Activated naive CD8-positive, alpha-beta T cell treated with anti-CD3 and anti-CD28 coated beads, Interleukin-2, amount 50 U/mL, for 24 hours (primary cell): ENCODE measurements around the gene RAB35.

Experiments
- ATAC-seq: fragments of 150-1000 bp; cut with Tn5 transposase; one replicate; pipeline ENCODE4 v1.10.0; 2021
- DNase-seq: peaks from one replicate; pipeline ENCODE4 v3.0.0; 2021
- H3K27ac Mint-ChIP-seq: one replicate; pipeline ENCODE4 v1.8.0; 2021; ENCODE audit warnings: mild to moderate bottlenecking, mixed read lengths
- H3K27me3 Mint-ChIP-seq: one replicate; pipeline ENCODE4 v1.8.0; 2021; ENCODE audit warnings: mixed read lengths
- H3K36me3 Mint-ChIP-seq: one replicate; pipeline ENCODE4 v1.8.0; 2021; ENCODE audit warnings: low read depth, mixed read lengths
- H3K4me1 Mint-ChIP-seq: one replicate; pipeline ENCODE4 v1.8.0; 2021; ENCODE audit warnings: mixed read lengths
- H3K4me3 Mint-ChIP-seq: one replicate; pipeline ENCODE4 v1.8.0; 2021; ENCODE audit warnings: mild to moderate bottlenecking, moderate library complexity, mixed read lengths
- H3K9me3 Mint-ChIP-seq: one replicate; pipeline ENCODE4 v1.8.0; 2021; ENCODE audit warnings: mixed read lengths

RAB35 gene

GRCh38 chr12:120116441-120116791 is at the start of gene RAB35:
TSS of gene RAB35 (minus strand) at chr12:120116753. CDS start at chr12:120116650, 103 bp downstream.
- peak within 1 kb of the TSS; percentile 96 for H3K27ac Mint-ChIP-seq
- peaks cover 25% of the 10 kb centered on the region for H3K36me3 Mint-ChIP-seq
- H3K27me3 Mint-ChIP-seq = no peaks in the 10 kb centered on the region
- no peaks in the 10 kb centered on the region for H3K9me3 Mint-ChIP-seq
- H3K4me1 Mint-ChIP-seq = peaks cover 79% of the 10 kb centered on the region
- ATAC-seq (no peak), DNase-seq (no peak)
- peak within 1 kb of the TSS; percentile 99 for H3K4me3 Mint-ChIP-seq

- no peak overlapping the region for H3K4me3 Mint-ChIP-seq
- no peak for DNase-seq
- no peak for ATAC-seq
- no peaks in the 10 kb centered on the region for H3K27me3 Mint-ChIP-seq
- H3K9me3 Mint-ChIP-seq = no peaks in the 10 kb centered on the region
- H3K27ac Mint-ChIP-seq = no peak overlapping the region
- peaks cover 46% of the 10 kb centered on the region for H3K36me3 Mint-ChIP-seq
- no peaks in the 10 kb centered on the region for H3K4me1 Mint-ChIP-seq
Measured at GRCh38 chr12:120164293-120164692, 47.7 kb upstream of the RAB35 start.

DNA sequence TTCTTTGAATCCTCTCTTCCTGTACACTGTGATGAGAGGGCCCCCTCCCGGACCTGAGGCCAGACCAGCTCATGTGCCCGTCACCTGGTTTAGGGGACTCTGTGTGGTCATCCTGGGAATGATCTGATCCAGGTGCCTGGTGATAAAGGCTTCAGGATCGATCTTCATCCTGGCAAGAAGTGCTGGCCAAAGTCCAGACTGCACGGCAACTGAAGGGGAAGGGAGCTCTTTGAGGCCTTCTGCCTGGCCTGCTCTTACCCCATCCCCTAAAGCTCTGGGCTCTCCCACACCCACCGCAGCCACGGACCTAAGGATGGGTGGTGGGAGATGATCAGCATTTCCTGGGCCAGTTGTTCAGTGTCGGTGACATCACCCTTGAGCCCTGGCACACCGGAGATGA is 46.2 kb upstream of the RAB35 start:
- H3K4me3 Mint-ChIP-seq = no peak overlapping the region
- no peak for DNase-seq
- no peaks in the 10 kb centered on the region for H3K9me3 Mint-ChIP-seq
- no peak for ATAC-seq
- no peaks in the 10 kb centered on the region for H3K4me1 Mint-ChIP-seq
- H3K36me3 Mint-ChIP-seq = peaks cover 44% of the 10 kb centered on the region
- no peak overlapping the region for H3K27ac Mint-ChIP-seq
- H3K27me3 Mint-ChIP-seq = no peaks in the 10 kb centered on the region

DNA sequence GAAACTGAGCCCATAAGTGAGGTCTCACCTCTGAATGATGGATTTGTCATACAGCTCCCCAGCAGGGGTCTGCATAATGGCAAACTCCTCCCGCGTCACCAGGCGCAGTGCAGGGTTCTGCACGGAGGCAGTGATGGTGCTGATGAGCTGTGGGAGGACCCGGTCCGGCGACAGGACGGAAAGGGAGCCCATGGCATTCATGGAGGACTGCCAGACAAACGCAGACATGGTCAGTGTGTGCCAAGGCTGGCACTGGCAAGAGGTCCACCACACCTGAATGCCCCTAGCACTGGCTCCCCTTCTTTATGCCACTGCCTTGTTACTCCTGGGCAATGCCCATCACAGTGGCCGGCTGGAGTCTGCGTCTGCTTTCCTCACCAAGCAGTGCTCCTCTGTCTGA is 45.3 kb upstream of the RAB35 start:
- no peak for DNase-seq
- H3K4me1 Mint-ChIP-seq = no peaks in the 10 kb centered on the region
- H3K27me3 Mint-ChIP-seq = no peaks in the 10 kb centered on the region
- H3K9me3 Mint-ChIP-seq = no peaks in the 10 kb centered on the region
- ATAC-seq = no peak
- no peak overlapping the region for H3K27ac Mint-ChIP-seq
- H3K4me3 Mint-ChIP-seq = no peak overlapping the region
- peaks cover 51% of the 10 kb centered on the region for H3K36me3 Mint-ChIP-seq

GRCh38 chr12:120159509-120160237 is 43.1 kb upstream of the RAB35 start:
- no peak overlapping the region for H3K4me3 Mint-ChIP-seq
- no peak for DNase-seq
- no peaks in the 10 kb centered on the region for H3K4me1 Mint-ChIP-seq
- ATAC-seq = no peak
- no peaks in the 10 kb centered on the region for H3K27me3 Mint-ChIP-seq
- H3K9me3 Mint-ChIP-seq = no peaks in the 10 kb centered on the region
- peaks cover 62% of the 10 kb centered on the region for H3K36me3 Mint-ChIP-seq
- no peak overlapping the region for H3K27ac Mint-ChIP-seq

- H3K4me3 Mint-ChIP-seq = no peak overlapping the region
- DNase-seq (no peak), ATAC-seq (no peak)
- H3K36me3 Mint-ChIP-seq = peaks cover 70% of the 10 kb centered on the region
- no peak overlapping the region for H3K27ac Mint-ChIP-seq
- no peaks in the 10 kb centered on the region for H3K27me3 Mint-ChIP-seq
- no peaks in the 10 kb centered on the region for H3K9me3 Mint-ChIP-seq
- H3K4me1 Mint-ChIP-seq = no peaks in the 10 kb centered on the region
Measured at GRCh38 chr12:120158351-120158750, 41.8 kb upstream of the RAB35 start.

- Mint-ChIP-seq H3K36me3 (peaks cover 71% of the 10 kb centered on the region), H3K27me3 (no peaks in the 10 kb centered on the region), H3K27ac (no peak overlapping the region), H3K4me1 (no peaks in the 10 kb centered on the region), H3K9me3 (no peaks in the 10 kb centered on the region), H3K4me3 (no peak overlapping the region)
- ATAC-seq (no peak), DNase-seq (no peak)
Measured at GRCh38 chr12:120157678-120158077, 41.1 kb upstream of the RAB35 start.

DNA sequence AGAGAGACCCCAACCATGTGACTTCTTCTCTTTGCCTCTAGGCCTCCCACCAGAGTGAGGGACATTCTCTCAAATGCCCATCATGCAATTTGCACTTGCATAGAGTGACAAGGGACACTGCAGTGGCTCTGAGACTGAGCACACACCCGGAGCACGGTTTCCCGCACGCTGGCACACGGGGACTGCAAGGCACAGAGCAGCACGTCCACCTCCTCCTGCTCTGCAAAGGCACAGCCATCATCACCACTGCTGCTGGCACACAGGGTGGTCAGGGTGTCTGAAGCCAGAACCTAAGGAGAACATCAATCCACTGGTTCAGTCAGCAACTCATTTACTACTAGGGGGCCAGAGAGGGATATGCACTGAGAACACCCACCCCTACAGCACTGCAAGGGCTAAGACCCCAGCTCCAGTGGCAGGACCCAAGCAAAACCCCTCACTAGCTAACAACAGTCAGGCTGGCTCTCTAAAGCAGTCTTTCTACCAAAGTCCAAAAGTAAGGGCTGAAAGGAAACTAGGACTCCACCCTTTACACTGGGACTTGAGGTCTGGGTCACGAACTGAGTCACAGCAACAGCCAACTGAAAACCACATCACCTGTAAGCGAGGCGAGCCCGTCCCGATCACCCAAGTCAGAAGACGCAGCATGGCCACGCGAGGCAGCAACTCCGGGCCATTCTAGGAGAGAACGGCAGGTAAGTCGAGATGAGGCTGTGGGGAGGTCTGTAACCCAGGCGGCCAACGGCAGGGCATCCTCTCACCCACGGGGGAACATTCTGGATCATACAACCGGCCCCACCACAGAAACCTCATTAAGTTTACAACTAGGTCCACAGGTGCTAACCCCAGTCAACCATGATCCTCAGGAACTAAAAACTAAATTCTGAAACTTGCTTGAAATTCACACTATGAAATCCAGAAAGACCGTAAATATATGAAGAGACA is 40.0 kb upstream of the RAB35 start:
- no peaks in the 10 kb centered on the region for H3K9me3 Mint-ChIP-seq
- DNase-seq (no peak), ATAC-seq (no peak)
- peaks cover 62% of the 10 kb centered on the region for H3K36me3 Mint-ChIP-seq
- H3K4me3 Mint-ChIP-seq = no peak overlapping the region
- no peaks in the 10 kb centered on the region for H3K27me3 Mint-ChIP-seq
- no peak overlapping the region for H3K27ac Mint-ChIP-seq
- no peaks in the 10 kb centered on the region for H3K4me1 Mint-ChIP-seq

DNA sequence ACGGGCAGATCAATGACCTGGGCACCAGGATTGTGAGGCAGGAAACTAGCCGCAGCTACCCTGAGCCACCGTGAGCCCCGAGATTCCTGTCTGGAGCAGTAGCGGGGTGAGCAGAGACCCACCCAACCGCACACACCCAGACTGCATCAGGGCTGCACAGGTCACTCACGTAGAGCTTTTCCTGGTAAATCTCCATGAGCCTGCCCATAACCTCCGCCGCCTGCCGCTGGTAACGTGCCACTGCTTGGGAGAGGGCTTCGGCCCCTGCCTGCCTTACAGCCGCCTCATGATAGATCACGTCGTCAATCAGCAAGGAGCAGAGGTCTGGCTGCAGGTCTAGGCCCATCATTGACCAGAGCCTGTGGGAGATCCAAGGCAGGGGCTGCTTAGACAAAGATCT is 38.5 kb upstream of the RAB35 start:
- H3K36me3 Mint-ChIP-seq = peaks cover 51% of the 10 kb centered on the region

GRCh38 chr12:120150919-120151525 is 34.5 kb upstream of the RAB35 start:
- H3K36me3 Mint-ChIP-seq = peaks cover 49% of the 10 kb centered on the region

More for the DNA sequence above, 38.5 kb upstream of the RAB35 start:
- ATAC-seq = no peak
- Mint-ChIP-seq H3K27me3 (no peaks in the 10 kb centered on the region), H3K27ac (no peak overlapping the region), H3K9me3 (no peaks in the 10 kb centered on the region), H3K4me1 (no peaks in the 10 kb centered on the region), H3K4me3 (no peak overlapping the region)
- DNase-seq = no peak

DNA sequence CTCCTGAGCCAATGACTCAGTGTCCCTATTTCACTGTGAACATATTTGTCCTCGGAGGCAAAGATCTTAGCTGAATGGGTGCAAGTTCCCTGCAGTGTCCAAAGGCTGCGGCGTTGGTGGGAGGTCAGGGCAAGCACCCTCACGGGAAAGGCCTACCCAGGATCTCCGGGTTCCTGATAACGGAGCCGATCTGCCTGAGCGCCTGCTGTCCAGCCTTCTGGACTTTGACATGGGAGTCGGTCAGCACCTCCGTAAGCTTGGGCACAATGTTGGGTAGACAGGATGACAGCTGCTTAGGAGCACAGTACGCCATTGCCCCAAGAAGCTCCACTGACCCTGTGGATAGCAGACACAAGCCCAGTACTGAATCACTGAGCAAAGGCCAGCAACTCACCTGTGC is 31.5 kb upstream of the RAB35 start:
- no peak overlapping the region for H3K27ac Mint-ChIP-seq
- ATAC-seq (no peak), DNase-seq (no peak)
- peaks cover 38% of the 10 kb centered on the region for H3K36me3 Mint-ChIP-seq
- H3K27me3 Mint-ChIP-seq = no peaks in the 10 kb centered on the region
- H3K9me3 Mint-ChIP-seq = no peaks in the 10 kb centered on the region
- no peak overlapping the region for H3K4me3 Mint-ChIP-seq
- H3K4me1 Mint-ChIP-seq = no peaks in the 10 kb centered on the region

More at GRCh38 chr12:120150919-120151525, 34.5 kb upstream of the RAB35 start:
- Mint-ChIP-seq H3K27me3 (no peaks in the 10 kb centered on the region), H3K4me1 (no peaks in the 10 kb centered on the region), H3K27ac (no peak overlapping the region), H3K4me3 (no peak overlapping the region), H3K9me3 (no peaks in the 10 kb centered on the region)
- no peak for DNase-seq
- no peak for ATAC-seq

GRCh38 chr12:120145164-120145563 is 28.6 kb upstream of the RAB35 start:
- Mint-ChIP-seq H3K4me1 (no peaks in the 10 kb centered on the region), H3K27me3 (no peaks in the 10 kb centered on the region), H3K4me3 (no peak overlapping the region), H3K27ac (no peak overlapping the region), H3K36me3 (peaks cover 58% of the 10 kb centered on the region), H3K9me3 (no peaks in the 10 kb centered on the region)
- ATAC-seq (no peak), DNase-seq (no peak)

GRCh38 chr12:120144215-120144614 is 27.7 kb upstream of the RAB35 start:
- DNase-seq (no peak), ATAC-seq (no peak)
- Mint-ChIP-seq H3K27ac (no peak overlapping the region), H3K4me1 (no peaks in the 10 kb centered on the region), H3K27me3 (no peaks in the 10 kb centered on the region), H3K4me3 (no peak overlapping the region), H3K9me3 (no peaks in the 10 kb centered on the region), H3K36me3 (peaks cover 63% of the 10 kb centered on the region)

GRCh38 chr12:120142231-120142877 is 25.8 kb upstream of the RAB35 start:
- no peaks in the 10 kb centered on the region for H3K27me3 Mint-ChIP-seq
- peaks cover 52% of the 10 kb centered on the region for H3K36me3 Mint-ChIP-seq
- no peak overlapping the region for H3K27ac Mint-ChIP-seq
- H3K9me3 Mint-ChIP-seq = no peaks in the 10 kb centered on the region
- ATAC-seq = no peak
- H3K4me3 Mint-ChIP-seq = no peak overlapping the region
- no peaks in the 10 kb centered on the region for H3K4me1 Mint-ChIP-seq
- no peak for DNase-seq
